ENCODE results near the gene OTOF.

GRCh38 chr2:26435106-26435505 is 42.8 kb downstream of the OTOF start:
- TF ChIP-seq CTCF (IDR thresholded peaks at IDR 0.05): no peak
- no peak for TF ChIP-seq NR3C1 (CRISPR knock-in tag; conservative IDR thresholded peaks at IDR 0.05; ENCODE audit: low read depth)
- no peak for TF ChIP-seq JUN (CRISPR knock-in tag; IDR thresholded peaks at IDR 0.05)
- TF ChIP-seq ZNF121 (CRISPR knock-in tag; IDR thresholded peaks at IDR 0.05): no peak
- TF ChIP-seq MAX (CRISPR knock-in tag; IDR thresholded peaks at IDR 0.05): no peak
- no peak for TF ChIP-seq NFE2L1 (CRISPR knock-in tag; IDR thresholded peaks at IDR 0.05)
- no peak for TF ChIP-seq TCF7 (CRISPR knock-in tag; IDR thresholded peaks at IDR 0.05; ENCODE audit: low read depth)
